Cerebellar nuclear complex (tissue), 1 donor: ENCODE measurements around the gene NT5C1A.
A peak's percentile ranks its signal among the peaks of the same experiment; 100 is the strongest.

Experiments used
- DNase-seq, 2 experiments: peaks; one replicate each; lab custom pipeline; 2025; lab: John Stamatoyannopoulos, UW

Gene NT5C1A

GRCh38 chr1:39671793-39672550 is at the start of gene NT5C1A:
NT5C1A (minus strand) TSS chr1:39672107; CDS start chr1:39672038, 69 bp downstream.
- DNase-seq, result no peak

DNA sequence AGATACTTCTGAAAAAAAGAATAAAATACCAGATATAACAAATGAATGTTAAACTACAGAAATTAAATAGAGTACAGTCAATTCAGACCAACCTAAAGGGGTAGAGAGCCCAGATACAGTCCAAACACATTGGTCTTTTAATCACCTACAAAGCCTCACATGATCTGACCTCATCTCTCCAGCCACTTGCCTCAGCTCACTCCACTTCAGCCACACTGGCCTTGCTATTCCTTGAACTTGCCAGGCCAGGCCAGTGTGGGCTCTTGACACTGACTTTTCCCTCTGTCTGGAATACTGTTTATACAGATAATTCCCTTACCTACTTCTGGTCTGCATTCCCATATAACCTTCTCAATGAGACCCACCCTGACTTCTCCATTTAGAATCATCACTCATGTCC is 49.8 kb upstream of the NT5C1A start:
- no peak for DNase-seq

- peak in 1 of 2 experiments; percentile 53 for DNase-seq
Observed at GRCh38 chr1:39720094-39720999, 48.4 kb upstream of the NT5C1A start.

DNA sequence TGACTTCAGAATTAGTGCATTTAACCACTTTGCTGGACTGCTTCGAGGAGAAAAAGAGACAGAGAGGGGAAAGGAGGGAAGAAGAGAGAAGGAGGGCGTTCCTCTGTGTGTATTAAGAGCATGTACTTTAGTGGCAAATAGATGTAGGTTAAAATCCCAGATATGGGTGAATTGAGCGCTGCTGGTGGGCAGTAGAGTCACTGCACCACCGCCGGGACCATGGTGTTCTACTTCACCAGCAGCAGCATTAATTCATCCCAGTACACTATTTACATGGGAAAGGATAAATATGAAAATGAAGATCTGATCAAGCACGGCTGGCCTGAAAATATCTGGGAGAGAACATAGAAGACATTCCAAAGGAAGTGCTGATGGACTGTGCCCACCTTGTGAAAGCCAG is 45.9 kb upstream of the NT5C1A start:
- no peak for DNase-seq

- no peak for DNase-seq
Observed at GRCh38 chr1:39713557-39713956, 41.6 kb upstream of the NT5C1A start.

DNA sequence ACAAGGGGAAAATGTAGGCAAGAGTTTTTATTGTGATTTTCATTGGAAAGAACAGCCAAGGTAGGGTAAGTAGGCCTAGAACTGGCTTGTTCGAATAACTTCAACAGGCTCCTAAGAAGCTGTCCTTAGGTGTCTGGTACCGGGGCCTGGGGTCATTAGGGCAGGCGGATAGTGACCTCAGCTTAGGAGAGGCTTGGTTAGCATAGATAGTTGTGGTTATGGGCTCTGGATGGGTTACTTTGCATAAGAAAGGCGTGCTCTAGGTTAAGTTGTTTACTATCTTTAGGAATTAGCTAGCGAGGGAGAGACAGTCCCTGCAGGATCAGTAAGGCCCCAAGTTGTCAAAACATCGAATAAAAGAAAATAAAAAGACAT is 40.0 kb upstream of the NT5C1A start:
- DNase-seq, result no peak

DNA sequence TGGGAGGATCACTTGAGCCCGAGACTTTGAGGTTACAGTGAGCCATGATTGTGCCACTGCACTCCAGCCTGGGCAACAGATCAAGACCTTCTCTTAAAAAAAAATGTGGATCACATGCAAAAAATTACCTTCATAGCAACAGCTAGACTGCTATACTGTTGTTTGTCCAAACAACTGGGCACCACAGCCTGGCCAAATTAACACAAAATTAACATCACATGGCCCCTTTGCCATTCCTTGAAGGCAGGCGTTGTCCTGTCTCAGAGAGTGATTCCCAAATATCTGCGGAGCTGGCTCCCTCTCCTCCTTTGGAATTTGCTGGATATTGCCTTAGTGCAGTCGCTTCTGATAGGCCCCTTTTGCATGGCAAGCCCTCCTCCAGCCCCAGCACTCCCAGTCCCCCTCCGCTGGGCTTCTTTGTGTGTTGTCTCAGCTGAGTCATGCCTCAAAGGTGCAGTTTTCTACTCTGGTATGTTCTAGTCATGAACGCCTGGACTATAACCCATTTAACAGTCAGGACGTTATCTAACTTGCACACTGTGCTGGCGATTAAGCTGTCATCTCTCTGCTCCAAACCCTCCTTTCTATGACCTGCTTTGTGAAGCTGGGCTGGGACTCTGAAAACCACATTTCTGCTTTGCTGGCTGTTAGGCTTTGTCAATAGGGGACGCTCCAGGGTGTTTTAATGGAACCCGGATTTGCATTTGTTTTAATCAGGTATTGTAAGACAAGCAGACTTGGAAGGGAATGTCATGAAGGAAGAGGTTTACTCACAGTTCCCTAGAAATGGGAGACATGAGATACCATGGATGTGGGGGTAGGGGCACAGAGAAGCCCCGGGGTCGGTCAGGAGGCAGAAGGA is 39.4 kb upstream of the NT5C1A start:
- DNase-seq, result no peak

DNA sequence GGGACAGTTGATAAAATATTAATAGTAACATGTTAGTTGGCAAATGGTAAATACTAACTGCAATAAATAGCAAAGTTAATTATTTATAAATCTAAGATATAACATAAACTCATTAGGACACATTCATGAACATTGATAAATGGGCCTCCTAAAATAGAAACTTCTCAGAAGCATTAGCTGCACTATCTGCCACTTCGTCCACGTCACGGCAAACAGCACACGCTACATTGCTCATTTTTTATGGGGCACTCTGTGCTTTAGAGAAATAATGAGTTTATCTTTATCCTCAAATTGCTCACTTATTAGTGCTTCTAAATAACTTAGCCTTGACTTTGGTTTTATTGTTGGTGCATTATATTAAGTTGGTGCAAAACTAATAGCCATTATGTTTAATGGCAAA is 35.6 kb upstream of the NT5C1A start:
- no peak for DNase-seq

DNA sequence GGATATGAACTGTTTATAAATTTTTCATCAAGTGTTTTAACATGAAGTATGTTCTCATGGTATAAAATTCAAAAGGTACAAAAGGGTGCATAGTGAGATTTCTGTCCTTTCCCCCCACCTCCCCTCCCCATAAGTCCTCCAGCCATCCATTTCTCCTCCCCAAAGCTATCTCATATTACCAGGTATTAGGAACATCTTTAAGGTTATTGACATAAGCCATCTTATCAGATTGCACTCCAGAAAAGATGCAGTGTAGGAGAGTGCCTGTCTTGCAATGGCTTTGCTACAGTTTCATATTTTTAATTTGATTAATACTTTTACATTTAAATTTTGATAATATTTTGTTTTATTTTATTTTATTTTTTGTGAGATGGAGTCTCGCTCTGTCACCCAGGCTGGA is 32.9 kb upstream of the NT5C1A start:
- DNase-seq, result no peak

- DNase-seq, result no peak
Observed at GRCh38 chr1:39701049-39701439, 29.1 kb upstream of the NT5C1A start.

GRCh38 chr1:39700348-39700747 is 28.4 kb upstream of the NT5C1A start:
- no peak for DNase-seq

DNA sequence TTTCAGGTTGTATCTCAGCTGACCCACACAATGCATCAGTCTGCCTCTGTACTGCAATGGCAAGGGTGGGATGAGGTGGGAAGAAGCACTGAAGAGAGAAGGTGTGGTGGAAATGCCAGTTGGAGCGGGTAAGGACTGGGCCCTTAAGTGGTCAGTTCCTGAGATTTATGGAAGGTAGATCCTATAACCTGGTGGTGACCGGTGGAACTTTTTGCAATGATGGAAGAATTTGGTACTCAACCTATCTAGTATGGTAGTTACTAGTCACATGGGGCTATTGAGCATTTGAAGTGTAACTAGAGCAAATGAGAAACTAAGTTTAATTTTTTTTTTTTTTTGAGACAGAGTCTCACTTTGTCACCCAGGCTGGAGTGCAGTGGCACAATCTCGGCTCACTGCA is 27.5 kb upstream of the NT5C1A start:
- DNase-seq, result no peak

GRCh38 chr1:39698568-39698967 is 26.7 kb upstream of the NT5C1A start:
- no peak for DNase-seq

DNA sequence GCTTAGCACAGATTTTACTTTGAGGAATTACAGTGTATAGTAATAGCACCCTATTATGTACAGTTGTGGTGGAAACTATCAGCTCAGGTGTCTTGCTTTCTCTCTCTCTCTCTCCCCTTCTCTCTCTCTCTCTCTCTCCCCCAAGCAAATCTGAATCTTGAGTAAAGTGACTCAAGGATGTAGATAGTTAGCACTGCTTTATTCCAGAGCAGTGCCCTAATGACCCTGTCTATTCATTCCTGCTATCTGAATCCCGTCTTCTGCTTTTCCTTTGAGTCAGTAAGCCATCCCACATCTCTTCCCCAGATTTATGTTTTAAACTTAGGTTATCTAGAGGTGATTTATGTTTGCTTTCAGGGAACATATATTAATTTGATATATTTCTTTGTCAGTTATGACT is 24.5 kb upstream of the NT5C1A start:
- no peak for DNase-seq

DNA sequence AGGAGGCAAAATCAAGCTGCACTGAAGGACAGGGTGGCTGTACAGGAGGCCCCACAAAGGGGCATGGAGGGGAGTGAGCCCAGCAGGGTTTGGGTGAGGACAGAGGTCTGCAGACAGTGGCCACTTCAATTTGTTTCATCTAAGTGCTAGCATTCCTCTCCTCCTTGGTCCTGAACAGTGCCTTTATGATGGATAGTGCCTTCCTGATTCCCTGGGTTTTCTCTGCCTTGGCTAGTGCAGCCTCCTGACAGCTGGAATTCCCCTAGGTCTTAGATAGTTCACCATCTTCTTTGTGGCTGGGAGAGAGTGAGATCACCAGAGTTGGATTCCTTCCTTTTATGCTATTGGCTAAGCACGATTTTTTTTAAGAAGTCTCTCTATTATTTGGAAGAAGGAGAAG is 23.1 kb upstream of the NT5C1A start:
- DNase-seq, result no peak

- DNase-seq, result no peak
Observed at GRCh38 chr1:39694026-39694425, 22.1 kb upstream of the NT5C1A start.

GRCh38 chr1:39692152-39693074 is 20.5 kb upstream of the NT5C1A start:
- DNase-seq, result no peak

- peak; percentile 94 to 96 for DNase-seq
Observed at GRCh38 chr1:39691383-39692151, 19.7 kb upstream of the NT5C1A start, which contains the start of gene HPCAL4. HPCAL4 (minus strand) TSS chr1:39691433; CDS start chr1:39684603, 6,830 bp downstream.

GRCh38 chr1:39690794-39691382 is 19.0 kb upstream of the NT5C1A start:
- no peak for DNase-seq

DNA sequence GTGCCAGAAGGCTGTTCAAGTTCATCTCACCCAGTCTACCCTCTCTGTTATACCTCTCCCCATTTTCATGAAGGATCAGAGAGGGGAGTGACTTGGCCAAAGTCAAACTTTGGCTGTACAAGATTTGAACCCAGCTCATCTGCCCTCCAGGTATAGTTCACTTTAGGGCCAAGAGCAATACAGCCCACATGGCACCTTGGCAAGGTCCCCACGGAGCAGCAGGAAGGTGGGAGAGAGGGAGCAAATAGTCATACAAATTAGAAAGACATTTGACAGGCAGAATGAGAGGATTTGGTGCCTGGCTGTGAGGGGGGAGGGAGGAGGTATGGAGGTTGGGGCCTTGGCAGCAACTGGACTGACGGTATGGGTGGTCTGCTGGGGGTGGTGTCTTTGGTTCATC is 18.3 kb upstream of the NT5C1A start:
- no peak for DNase-seq
